Stomach (tissue), 9 donors: ENCODE results near the gene OR1S2. TPM values are rescaled to one million over a fixed set of nuclear protein-coding genes. Genes with fewer than 3 reads are reported as not detected.

ENCODE experiments used
- DNase-seq, 2 donors: peaks; one replicate each; pipeline versions ENCODE4 v3.0.0 to v3.0.0-alpha.2; 2013 to 2019
- H3K27ac ChIP-seq, 5 donors: fragments of 200-600 bp in 4 of 5; sonication (generic) in 4 of 5; one replicate each; pipeline ENCODE4 v1.5.1; 2013 to 2019; ENCODE audit warnings: mild to moderate bottlenecking in 1 of 5, moderate library complexity in 1 of 5
- H3K27me3 ChIP-seq, 3 donors: fragments of 200-600 bp; sonication (generic); one replicate each; pipeline ENCODE4 v1.5.1; 2017 to 2019; ENCODE audit warnings: mixed run types in 1 of 3
- H3K36me3 ChIP-seq, 4 donors: fragments of 200-600 bp; sonication (generic); 1 replicate in 3 of 4; 2 replicates in 1 of 4; pipeline ENCODE4 v1.5.1; 2016 to 2019
- H3K4me1 ChIP-seq, 4 donors: fragments of 200-600 bp; sonication (generic); one replicate each; pipeline ENCODE4 v1.5.1; 2016 to 2019
- H3K4me3 ChIP-seq, 4 donors: fragments of 200-600 bp; sonication (generic) in 3 of 4; one replicate each; pipeline ENCODE4 v1.5.1; 2016 to 2019; ENCODE audit warnings: mild to moderate bottlenecking in 1 of 4
- H3K9me3 ChIP-seq, 4 donors: fragments of 200-600 bp; sonication (generic); one replicate each; pipeline ENCODE4 v1.5.1; 2016 to 2019
- CTCF ChIP-seq, 7 experiments: fragments of 450-650 bp in 4 of 7; fragments of 200-600 bp in 3 of 7; sonication (generic) in 3 of 7; IDR thresholded peaks; one replicate each; pipeline ENCODE4 v1.5.1; 2016 to 2019; ENCODE audit warnings: antibody characterized with exemption in 7 of 7, control low read depth in 2 of 7, mild to moderate bottlenecking in 1 of 7
- EP300 ChIP-seq: sonication (generic); formaldehyde crosslinking; IDR thresholded peaks from one replicate; pipeline ENCODE4 v1.6.1; 2017; ENCODE audit warnings: antibody characterized with exemption
- POLR2A ChIP-seq, 4 donors: fragments of 450-650 bp; IDR thresholded peaks; one replicate each; pipeline ENCODE4 v1.6.1; 2016; ENCODE audit warnings: antibody characterized with exemption in 4 of 4, control low read depth in 2 of 4, mild to moderate bottlenecking in 1 of 4, moderate library complexity in 1 of 4
- POLR2AphosphoS5 ChIP-seq, 3 donors: sonication (generic); formaldehyde crosslinking; IDR thresholded peaks; one replicate each; pipeline ENCODE4 v1.6.1; 2016; ENCODE audit warnings: antibody characterized with exemption in 3 of 3
- WGBS, 5 donors: extraction: QIAGEN DNeasy Blood & Tissue Kit in 3 of 5; methylation state at CpG; one replicate each; pipeline versions ENCODE4 v1.1.5 to v1.1.7; 2013 to 2018; 5-methylcytosine and 5-hydroxymethylcytosine counted together
- intact Hi-C: fragments of 100-400 bp; cut with DNase I; formaldehyde crosslinking; loops from one replicate; pipeline ENCODE4 v1.15.1; 2023; ENCODE audit warnings: low total_unique reads
- polyA plus RNA-seq, 3 donors: library from polyadenylated mRNA; stranded (reverse); fragments of 200-250 nt; gene quantifications; one replicate each; pipeline ENCODE4 v1.2.3, GENCODE V29; 2013
- total RNA-seq, 5 donors: library from RNA; depleted of rRNA; stranded (reverse); fragments of >200 nt; gene quantifications; one replicate each; pipeline versions ENCODE4 v1.1.0 to v1.2.3, GENCODE V29; 2014 to 2016
- donor health status: healthy with polysubstance abuse.
- donor health status: Bipolar disorder and iron deficiency.
- donor health status: healthy.

Gene OR1S2
- total and polyA plus RNA-seq, 8 donors: not detected

DNA sequence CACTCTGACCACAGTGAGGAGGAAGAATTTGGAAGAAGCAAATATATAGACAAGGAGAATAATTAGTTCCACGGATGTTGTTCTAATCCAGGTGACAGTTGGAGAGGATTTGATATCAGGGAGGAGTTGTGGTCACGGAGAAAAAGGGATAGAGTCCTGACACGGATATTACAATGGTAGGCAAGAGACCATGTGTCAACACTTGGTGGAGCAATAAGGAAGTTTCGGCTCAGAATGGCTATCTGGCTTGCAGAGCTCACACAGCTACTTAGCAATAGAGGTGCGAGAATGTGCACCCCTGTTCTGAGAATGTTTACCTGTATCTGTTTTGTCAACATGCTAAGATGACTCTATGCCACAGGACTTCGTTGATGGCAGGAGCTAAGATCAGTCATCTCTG lies 25.5 kb downstream of the OR1S2 start:
- intact Hi-C loops: no loop called here
- no peak for DNase-seq
- no peaks in the 10 kb centered on the region for H3K36me3 ChIP-seq

GRCh38 chr11:58177409-58178054 lies 26.4 kb downstream of the OR1S2 start:
- intact Hi-C loops: no loop called here
- H3K27ac ChIP-seq: no peak overlapping the region
- no peak for DNase-seq
- H3K4me1 ChIP-seq: no peaks in the 10 kb centered on the region
- TF ChIP-seq POLR2A (IDR thresholded peaks at IDR 0.05) (no peak), POLR2AphosphoS5 (IDR thresholded peaks at IDR 0.05) (no peak), EP300 (no peak), CTCF (IDR thresholded peaks at IDR 0.05) (no peak)
- no peaks in the 10 kb centered on the region for H3K27me3 ChIP-seq
- no peaks in the 10 kb centered on the region for H3K9me3 ChIP-seq
- H3K4me3 ChIP-seq: no peak overlapping the region
- WGBS, 5 donors: 72 to 77% (median 74%) methylated on average over 5 of the region's 5 CpGs
- no peaks in the 10 kb centered on the region for H3K36me3 ChIP-seq

More for the DNA sequence above, 25.5 kb downstream of the OR1S2 start:
- Histone ChIP-seq H3K4me3 (no peak overlapping the region), H3K9me3 (no peaks in the 10 kb centered on the region), H3K27ac (no peak overlapping the region), H3K4me1 (no peaks in the 10 kb centered on the region), H3K27me3 (no peaks in the 10 kb centered on the region)
- TF ChIP-seq POLR2AphosphoS5 (IDR thresholded peaks at IDR 0.05): no peak
- TF ChIP-seq EP300: no peak
- no peak for TF ChIP-seq POLR2A (IDR thresholded peaks at IDR 0.05)
- no peak for TF ChIP-seq CTCF (IDR thresholded peaks at IDR 0.05)
- WGBS, 5 donors: 76 to 84% (median 77%) methylated on average over 6 of the region's 6 CpGs

- no peaks in the 10 kb centered on the region for H3K4me1 ChIP-seq
- H3K27me3 ChIP-seq: no peaks in the 10 kb centered on the region
- no peak overlapping the region for H3K4me3 ChIP-seq
- no peak for TF ChIP-seq POLR2A (IDR thresholded peaks at IDR 0.05)
- no peak for TF ChIP-seq EP300
- TF ChIP-seq POLR2AphosphoS5 (IDR thresholded peaks at IDR 0.05): no peak
- TF ChIP-seq CTCF (IDR thresholded peaks at IDR 0.05): no peak
- intact Hi-C loops: no loop called here
- peak in 1 of 2 donors; percentile 3 for DNase-seq
- no peak overlapping the region for H3K27ac ChIP-seq
- 49 to 61% (median 54%) methylated on average over 7 of the region's 7 CpGs for WGBS, 5 donors
- no peaks in the 10 kb centered on the region for H3K36me3 ChIP-seq
- H3K9me3 ChIP-seq: no peaks in the 10 kb centered on the region
Measured at GRCh38 chr11:58165504-58166106, 38.3 kb downstream of the OR1S2 start.

- DNase-seq: no peak
- H3K4me3 ChIP-seq: no peak overlapping the region
- H3K27ac ChIP-seq: no peak overlapping the region
- no peaks in the 10 kb centered on the region for H3K36me3 ChIP-seq
- no peaks in the 10 kb centered on the region for H3K27me3 ChIP-seq
- no peaks in the 10 kb centered on the region for H3K9me3 ChIP-seq
- 47 to 65% (median 57%) methylated on average over 1 of the region's 1 CpG for WGBS, 5 donors
- TF ChIP-seq POLR2A (IDR thresholded peaks at IDR 0.05): no peak
- TF ChIP-seq CTCF (IDR thresholded peaks at IDR 0.05): no peak
- no peak for TF ChIP-seq POLR2AphosphoS5 (IDR thresholded peaks at IDR 0.05)
- no peak for TF ChIP-seq EP300
- intact Hi-C loops: no loop called here
- no peaks in the 10 kb centered on the region for H3K4me1 ChIP-seq
Measured at GRCh38 chr11:58164990-58165389, 39.0 kb downstream of the OR1S2 start.
